EH (cell line): ENCODE data around the gene FDCSP.
"Not testable (repeated sequence)": the region's sequence is repeated elsewhere in the genome, so short reads cannot be mapped to it uniquely, and the experiment has no call there.

Experiments used
- DNase-seq: peaks from one replicate; pipeline ENCODE4 v3.0.0-alpha.2; 2015; ENCODE audit warnings: low read depth

FDCSP gene

DNA sequence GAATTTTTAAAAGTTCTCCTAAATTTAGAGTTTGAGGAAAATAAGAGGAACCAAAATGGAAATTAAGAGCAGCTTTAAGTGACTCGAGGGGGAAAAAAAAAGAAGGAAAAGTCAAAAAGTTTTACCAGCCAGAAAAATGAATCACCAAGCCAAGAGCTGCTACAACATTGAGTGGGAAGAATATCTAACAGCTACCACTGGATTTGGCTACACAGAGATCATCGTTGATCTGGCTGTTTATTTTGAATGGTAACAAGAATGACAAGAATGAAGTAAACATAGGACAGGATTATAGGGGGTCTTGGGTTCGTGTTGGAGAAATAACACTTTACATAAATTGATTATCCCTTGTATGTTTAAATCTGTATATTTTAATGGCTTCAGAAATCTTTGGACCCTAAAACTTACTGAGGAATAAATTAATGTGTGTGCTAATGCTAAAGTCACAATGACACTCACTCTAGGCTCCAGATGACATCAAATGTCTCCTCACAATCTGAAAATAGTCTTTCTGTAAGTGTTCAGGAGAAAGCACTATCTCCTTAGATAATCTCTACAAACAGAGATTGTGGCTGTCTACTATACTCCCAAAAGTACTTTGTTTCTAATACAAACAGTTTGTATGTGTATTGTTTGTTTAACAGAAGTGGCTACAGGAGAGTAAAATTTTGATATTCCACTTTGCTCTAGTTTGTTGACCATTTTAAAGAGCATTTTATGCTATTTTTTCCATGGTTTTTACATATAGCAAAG is 13.4 kb downstream of the FDCSP start:
- DNase-seq: no peak

DNA sequence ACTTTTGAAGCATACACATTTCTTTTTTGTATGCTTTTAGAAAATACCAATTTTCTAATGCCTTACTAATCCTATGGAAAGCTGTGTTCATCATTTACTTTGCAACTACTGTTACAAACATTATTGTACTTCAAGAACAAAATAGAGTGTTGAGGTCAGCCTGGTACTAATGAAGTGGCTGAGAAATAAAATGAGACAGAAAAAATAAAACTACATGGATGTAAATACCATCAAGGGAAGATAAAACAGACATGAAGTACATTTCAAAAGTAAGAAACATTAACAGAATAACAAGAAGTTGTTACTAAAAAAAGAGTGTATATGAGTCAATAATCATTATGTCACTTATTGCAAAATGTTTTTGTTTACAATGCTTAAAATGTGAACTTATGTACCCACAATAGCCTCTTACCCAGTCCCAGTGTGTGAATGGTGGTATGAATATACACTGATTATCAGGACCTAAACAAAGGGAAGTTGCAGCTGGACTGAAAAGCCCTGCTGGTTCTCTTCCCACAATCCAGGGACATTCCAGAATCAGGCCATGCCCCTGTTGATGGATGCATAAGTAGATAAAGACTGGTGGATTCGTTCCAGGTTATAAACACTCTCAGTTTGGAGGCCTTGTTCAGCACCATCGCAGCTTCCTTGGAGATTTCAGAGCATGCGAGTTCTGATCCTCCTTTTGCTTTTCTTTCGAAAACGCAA is 14.1 kb downstream of the FDCSP start:
- no peak for DNase-seq

DNA sequence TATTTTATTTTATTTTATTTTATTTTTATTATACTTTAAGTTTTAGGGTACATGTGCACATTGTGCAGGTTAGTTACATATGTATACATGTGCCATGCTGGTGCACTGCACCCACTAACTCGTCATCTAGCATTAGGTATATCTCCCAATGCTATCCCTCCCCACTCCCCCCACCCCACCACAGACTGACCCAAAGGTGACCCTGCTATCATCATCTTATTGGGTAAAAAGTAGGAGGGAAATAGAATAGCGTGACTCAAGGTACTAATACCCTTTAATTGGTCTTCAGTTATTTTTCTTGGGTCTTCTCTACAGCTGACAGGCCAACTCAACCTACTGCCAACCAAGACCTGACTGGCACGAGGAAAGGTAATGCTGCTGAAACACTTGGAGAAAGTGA is 16.4 kb downstream of the FDCSP start, which contains the start of gene CSN3:
TSS of gene CSN3 (plus strand) at position 301 of the 400 bp plus-strand sequence. CDS start 2,223 bp downstream, outside the sequence.
- DNase-seq: not testable (repeated sequence)

DNA sequence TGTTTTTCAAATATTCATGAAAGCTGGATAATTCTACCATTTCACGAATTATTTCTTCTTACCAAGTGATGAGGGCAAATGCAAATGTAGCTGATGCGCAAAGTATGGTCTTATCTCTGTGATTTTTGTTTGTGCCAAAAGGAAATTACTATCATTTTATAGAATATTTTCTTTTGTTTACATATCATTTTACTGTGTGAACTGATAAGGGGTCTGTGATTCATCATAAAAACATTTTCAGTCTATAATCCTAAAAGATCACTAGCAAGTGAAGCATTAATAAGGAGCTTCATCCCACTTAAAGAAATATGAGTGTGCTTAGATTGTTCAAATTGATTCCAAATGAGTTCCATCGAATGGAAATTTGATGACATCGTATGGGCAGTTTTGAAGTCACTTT is 17.2 kb downstream of the FDCSP start:
- DNase-seq: no peak

DNA sequence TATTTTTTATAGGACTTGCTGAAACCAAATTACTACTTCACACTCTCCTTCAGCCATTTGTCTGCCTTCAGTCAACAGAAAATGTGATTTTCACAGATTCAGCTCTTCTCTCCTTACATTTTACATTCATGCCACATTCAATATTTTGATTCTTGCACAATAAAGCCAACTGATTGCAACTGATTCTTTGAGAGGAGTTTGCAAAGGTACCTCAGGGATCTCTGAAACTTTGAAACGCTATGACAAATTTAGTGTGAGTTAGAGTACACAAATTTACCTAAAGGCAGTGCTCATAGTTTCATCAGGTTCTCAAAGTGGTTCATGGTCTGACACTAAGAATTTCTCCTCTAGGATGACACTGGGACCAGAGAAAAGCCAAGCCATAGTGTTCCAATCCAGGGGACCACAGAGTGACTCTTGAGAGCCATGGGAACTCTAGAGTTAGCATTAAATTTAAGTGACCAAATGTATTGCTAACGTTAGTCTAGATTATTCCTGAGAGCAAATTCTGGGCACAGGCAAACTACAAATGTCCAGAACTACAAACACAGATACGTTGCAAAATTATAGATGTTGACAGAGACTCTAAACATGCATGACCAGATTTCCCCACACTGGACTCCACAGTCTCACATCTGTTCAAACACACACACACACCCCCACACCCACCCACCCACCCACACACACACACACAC is 25.5 kb downstream of the FDCSP start:
- DNase-seq: no peak

DNA sequence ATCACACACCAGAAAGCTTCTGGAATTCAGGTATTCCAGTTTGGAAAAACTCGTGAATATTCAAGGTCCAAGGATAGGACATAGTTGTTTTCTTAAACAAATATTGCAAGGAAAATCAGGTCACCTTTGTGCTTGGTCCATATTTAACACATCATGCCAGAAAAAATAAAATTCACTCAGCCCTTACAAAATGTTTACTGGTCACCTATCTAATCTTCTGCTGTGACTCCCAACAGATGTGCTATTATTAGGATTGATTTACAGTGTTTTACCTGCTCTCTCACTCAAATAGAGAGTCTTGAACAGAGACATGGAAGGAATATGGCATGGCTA is 26.0 kb downstream of the FDCSP start:
- no peak for DNase-seq

DNA sequence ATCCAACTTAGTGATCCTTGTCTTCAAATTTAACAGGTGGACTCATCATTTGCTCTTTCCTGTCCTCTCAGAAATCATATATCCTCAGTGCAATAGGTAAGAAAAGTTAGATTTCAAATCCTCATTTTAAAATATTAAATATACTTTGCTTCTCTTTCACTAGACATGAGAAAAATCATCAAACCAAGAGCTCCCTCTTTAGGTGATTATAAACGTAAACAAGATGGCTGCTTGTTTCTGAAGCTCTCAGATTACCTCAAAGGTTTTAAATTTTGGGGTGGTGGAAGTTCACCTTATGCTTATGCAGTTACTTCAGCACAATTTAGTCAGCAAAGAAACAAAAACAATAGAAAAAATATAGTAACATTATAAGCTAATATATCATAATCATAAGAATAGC is 43.8 kb downstream of the FDCSP start:
- no peak for DNase-seq

DNA sequence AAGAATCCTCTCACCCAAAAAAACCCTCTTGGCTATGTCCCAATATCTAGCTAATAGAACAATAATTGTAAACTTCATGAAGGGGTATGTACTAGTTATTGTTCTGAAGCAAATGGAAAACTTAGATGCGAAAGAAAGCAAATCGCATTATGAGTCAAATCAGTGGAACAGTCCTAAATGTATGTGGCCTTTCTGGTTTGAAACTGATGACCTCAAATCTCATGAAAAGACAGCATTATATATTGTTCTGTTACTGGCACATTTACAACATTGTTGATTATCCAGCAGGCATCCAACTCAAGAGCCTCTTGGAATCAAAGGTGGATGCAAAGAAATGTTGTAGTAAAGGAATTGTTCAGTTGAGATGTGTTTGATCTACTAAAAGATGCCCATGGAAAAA is 51.2 kb downstream of the FDCSP start:
- no peak for DNase-seq

DNA sequence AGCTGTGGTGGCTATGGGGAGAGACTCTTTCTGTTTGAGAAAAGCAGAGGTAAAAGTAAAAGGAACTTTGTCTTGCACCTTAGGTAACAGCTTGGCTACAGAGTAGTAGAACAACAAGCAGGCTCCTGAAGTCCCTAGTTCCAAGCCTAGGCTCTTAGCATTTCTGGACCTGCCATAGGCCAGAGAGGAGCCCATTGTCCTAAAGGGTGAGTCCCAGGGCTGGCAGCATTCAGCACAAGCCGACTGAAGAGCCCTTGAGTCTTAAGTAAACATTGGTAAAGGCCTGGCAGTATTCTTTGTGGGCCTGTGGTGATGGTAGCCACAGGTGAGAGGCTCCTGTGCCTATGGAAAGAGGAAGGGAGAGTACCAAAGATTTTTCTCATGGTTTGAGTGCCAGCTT is 54.6 kb downstream of the FDCSP start:
- DNase-seq: no peak
